Measurements from ENCODE around the gene AGBL4.

- TF ChIP-seq RAD51 (IDR thresholded peaks at IDR 0.05; ENCODE audit: borderline replicate concordance): no peak
- TF ChIP-seq PLSCR1 (CRISPR knock-in tag; IDR thresholded peaks at IDR 0.05; ENCODE audit: borderline replicate concordance): no peak
- TF ChIP-seq ARID5B (CRISPR knock-in tag; IDR thresholded peaks at IDR 0.05): no peak
- TF ChIP-seq NFATC3 (CRISPR knock-in tag; IDR thresholded peaks at IDR 0.05): no peak
- no peak for TF ChIP-seq ZNF260 (CRISPR knock-in tag; IDR thresholded peaks at IDR 0.05; ENCODE audit: borderline replicate concordance, low read depth)
- no peak for TF ChIP-seq MYC (CRISPR knock-in tag; IDR thresholded peaks at IDR 0.05; ENCODE audit: borderline replicate concordance)
- TF ChIP-seq CTCF (CRISPR knock-in tag; IDR thresholded peaks at IDR 0.05): no peak
- TF ChIP-seq CBFB (CRISPR knock-in tag; IDR thresholded peaks at IDR 0.05): no peak
- no peak for TF ChIP-seq DPF2 (CRISPR knock-in tag; IDR thresholded peaks at IDR 0.05; ENCODE audit: borderline replicate concordance, low read depth)
- no peak for TF ChIP-seq ZNF24 (IDR thresholded peaks at IDR 0.05)
These were observed 52.7 kb downstream of the AGBL4 start for GRCh38 chr1:49971088-49971487.
